Left lung (tissue), 10 donors: Measurements from ENCODE around the gene SMARCAD1. TPM values are rescaled to one million over a fixed set of nuclear protein-coding genes. Genes with fewer than 3 reads are reported as not detected.

ENCODE experiments used
- ATAC-seq: fragments of 200-7000 bp; cut with Tn5 transposase; one replicate; pipeline ENCODE4 v1.9.1; 2020; ENCODE audit warnings: moderate library complexity
- DNase-seq, 4 donors: peaks; one replicate each; pipeline ENCODE4 v3.0.0-alpha.2; 2013 to 2020
- H3K27ac ChIP-seq, 2 donors: fragments of 200-600 bp; sonication (generic) in 1 of 2; one replicate each; pipeline versions ENCODE4 v1.5.0 to v1.8.0; 2020 to 2021
- H3K27me3 ChIP-seq, 2 donors: fragments of 200-600 bp; sonication (generic) in 1 of 2; one replicate each; pipeline versions ENCODE4 v1.5.0 to v1.8.0; 2020 to 2021
- H3K36me3 ChIP-seq, 2 donors: fragments of 200-600 bp; sonication (generic) in 1 of 2; one replicate each; pipeline versions ENCODE4 v1.5.0 to v1.8.0; 2020 to 2021
- H3K4me1 ChIP-seq, 2 donors: fragments of 200-600 bp; one replicate each; pipeline ENCODE4 v1.8.0; 2021
- H3K4me3 ChIP-seq, 2 donors: fragments of 200-600 bp; sonication (generic) in 1 of 2; one replicate each; pipeline versions ENCODE4 v1.5.0 to v1.8.0; 2020 to 2021; ENCODE audit warnings: mild to moderate bottlenecking in 1 of 2
- H3K9me3 ChIP-seq, 2 donors: fragments of 200-600 bp; sonication (generic) in 1 of 2; one replicate each; pipeline versions ENCODE4 v1.5.0 to v1.8.0; 2020 to 2021
- intact Hi-C, 2 donors: fragments of 100-400 bp; cut with DNase I; formaldehyde crosslinking; loops; one replicate each; pipeline versions ENCODE4 v1.11.2 to v1.14.2; 2022
- polyA plus RNA-seq, 6 donors: library from polyadenylated mRNA; unstranded; fragments of 120-200 nt; gene quantifications; one replicate each; pipeline ENCODE4 v1.2.1, GENCODE V29; 2013; ENCODE audit not compliant: insufficient read length in 6 of 6
- total RNA-seq, 2 donors: library from RNA; stranded (reverse); fragmentation: NEBNext Ultra II Directional; extraction: Animal tissue kit (Norgen Biotek cat#: 25700); gene quantifications; one replicate each; pipeline ENCODE4 v1.2.1, GENCODE V29; 2021
- TF ChIP-seq, protein P1 (sequence below), 2 donors: fragments of 200-600 bp; sonication (generic) in 1 of 2; IDR thresholded peaks; one replicate each; pipeline versions ENCODE4 v1.5.0 to v1.8.0; 2021; ENCODE audit warnings: antibody characterized with exemption in 2 of 2
- donor health status: DM: no; HTN: yes; CAD: no.
- donor health status: DM: no; HTN: no; CAD: no.

The SMARCAD1 gene
- total and polyA plus RNA-seq, 8 donors = 20.9 to 65.5 (median 55.5) TPM

DNA sequence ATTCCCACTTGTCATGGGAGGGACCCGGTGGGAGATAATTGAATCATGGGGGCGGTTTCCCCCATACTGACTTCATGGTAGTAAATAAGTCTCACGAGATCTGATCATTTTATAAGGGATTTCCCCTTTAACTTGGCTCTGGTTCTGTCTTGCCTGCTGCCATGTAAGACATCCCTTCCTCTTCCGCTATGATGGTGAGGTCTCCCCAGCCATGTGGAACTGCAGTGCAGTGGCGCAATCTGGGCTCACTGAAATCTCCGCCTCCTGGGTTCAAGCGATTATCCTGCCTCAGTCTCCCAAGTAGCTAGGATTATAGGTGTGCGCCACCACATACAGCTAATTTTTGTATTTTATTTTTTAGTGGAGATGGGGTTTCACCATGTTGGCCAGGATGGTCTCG, 132.1 kb downstream of the SMARCAD1 start:
- intact Hi-C loops = no loop called here

More for the DNA sequence above, 132.1 kb downstream of the SMARCAD1 start:
- Histone ChIP-seq H3K27me3 (no peaks in the 10 kb centered on the region), H3K4me1 (no peaks in the 10 kb centered on the region), H3K4me3 (no peak overlapping the region), H3K9me3 (no peaks in the 10 kb centered on the region), H3K27ac (no peak overlapping the region), H3K36me3 (no peaks in the 10 kb centered on the region)
- peak in 1 of 4 donors; percentile 39 for DNase-seq
- TF ChIP-seq, protein P1, sequence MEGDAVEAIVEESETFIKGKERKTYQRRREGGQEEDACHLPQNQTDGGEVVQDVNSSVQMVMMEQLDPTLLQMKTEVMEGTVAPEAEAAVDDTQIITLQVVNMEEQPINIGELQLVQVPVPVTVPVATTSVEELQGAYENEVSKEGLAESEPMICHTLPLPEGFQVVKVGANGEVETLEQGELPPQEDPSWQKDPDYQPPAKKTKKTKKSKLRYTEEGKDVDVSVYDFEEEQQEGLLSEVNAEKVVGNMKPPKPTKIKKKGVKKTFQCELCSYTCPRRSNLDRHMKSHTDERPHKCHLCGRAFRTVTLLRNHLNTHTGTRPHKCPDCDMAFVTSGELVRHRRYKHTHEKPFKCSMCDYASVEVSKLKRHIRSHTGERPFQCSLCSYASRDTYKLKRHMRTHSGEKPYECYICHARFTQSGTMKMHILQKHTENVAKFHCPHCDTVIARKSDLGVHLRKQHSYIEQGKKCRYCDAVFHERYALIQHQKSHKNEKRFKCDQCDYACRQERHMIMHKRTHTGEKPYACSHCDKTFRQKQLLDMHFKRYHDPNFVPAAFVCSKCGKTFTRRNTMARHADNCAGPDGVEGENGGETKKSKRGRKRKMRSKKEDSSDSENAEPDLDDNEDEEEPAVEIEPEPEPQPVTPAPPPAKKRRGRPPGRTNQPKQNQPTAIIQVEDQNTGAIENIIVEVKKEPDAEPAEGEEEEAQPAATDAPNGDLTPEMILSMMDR (IDR thresholded peaks at IDR 0.05) = no peak
- peak; percentile 48 for ATAC-seq

Other genes starting within 250 kb of the SMARCAD1 start
- 1 to 10 TPM; 4.4 to 4.8 TPM for gene HPGDS, start 135.0 kb downstream of the SMARCAD1 start, total RNA-seq
- 1 to 10 TPM; 2.8 to 6.7 (median 4.7) TPM for gene HPGDS, start 135.0 kb downstream of the SMARCAD1 start, polyA plus RNA-seq
- gene PDLIM5, start 244.1 kb downstream of the SMARCAD1 start, total RNA-seq = 100 to 1,000 TPM in 1 of 2 donors, 10 to 100 TPM in 1; 75.7 to 105 TPM
- 10 to 100 TPM; 18.3 to 22.1 (median 19.7) TPM for gene PDLIM5, start 244.1 kb downstream of the SMARCAD1 start, polyA plus RNA-seq